ENCODE measurements around the gene INTS3.

The INTS3 gene

DNA sequence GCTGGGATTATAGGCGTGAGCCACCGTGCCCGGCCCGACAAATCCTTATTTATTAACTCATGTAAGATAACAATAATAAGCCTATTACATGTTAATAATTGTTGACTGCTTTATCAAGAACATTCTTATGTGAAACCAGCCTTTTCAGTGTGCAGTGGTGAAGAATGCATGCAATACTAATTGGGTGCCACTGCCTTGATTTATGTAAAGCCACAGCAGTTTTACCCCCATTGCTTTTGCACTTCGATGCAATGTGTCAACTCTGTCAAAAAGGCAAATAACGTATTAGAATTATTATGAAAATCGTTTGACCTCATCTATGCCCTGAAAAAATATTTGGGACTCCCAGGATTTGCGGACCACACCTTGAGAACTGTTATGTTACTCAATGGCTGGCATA is 31.1 kb upstream of the INTS3 start:
- no peak overlapping the region for H3K4me3 ChIP-seq (ENCODE audit: low read depth, low read length)
- TF ChIP-seq, protein P1, sequence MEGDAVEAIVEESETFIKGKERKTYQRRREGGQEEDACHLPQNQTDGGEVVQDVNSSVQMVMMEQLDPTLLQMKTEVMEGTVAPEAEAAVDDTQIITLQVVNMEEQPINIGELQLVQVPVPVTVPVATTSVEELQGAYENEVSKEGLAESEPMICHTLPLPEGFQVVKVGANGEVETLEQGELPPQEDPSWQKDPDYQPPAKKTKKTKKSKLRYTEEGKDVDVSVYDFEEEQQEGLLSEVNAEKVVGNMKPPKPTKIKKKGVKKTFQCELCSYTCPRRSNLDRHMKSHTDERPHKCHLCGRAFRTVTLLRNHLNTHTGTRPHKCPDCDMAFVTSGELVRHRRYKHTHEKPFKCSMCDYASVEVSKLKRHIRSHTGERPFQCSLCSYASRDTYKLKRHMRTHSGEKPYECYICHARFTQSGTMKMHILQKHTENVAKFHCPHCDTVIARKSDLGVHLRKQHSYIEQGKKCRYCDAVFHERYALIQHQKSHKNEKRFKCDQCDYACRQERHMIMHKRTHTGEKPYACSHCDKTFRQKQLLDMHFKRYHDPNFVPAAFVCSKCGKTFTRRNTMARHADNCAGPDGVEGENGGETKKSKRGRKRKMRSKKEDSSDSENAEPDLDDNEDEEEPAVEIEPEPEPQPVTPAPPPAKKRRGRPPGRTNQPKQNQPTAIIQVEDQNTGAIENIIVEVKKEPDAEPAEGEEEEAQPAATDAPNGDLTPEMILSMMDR (IDR thresholded peaks at IDR 0.05; ENCODE audit: borderline replicate concordance, insufficient read depth, low read depth, low read length), result no peak

GRCh38 chr1:153697191-153698019 is 30.4 kb upstream of the INTS3 start:
- TF ChIP-seq, protein P1 (IDR thresholded peaks at IDR 0.05; ENCODE audit: borderline replicate concordance, insufficient read depth, low read depth, low read length), result no peak
- no peak overlapping the region for H3K4me3 ChIP-seq (ENCODE audit: low read depth, low read length)

- TF ChIP-seq, protein P1 (IDR thresholded peaks at IDR 0.05; ENCODE audit: borderline replicate concordance, insufficient read depth, low read depth, low read length), result no peak
- H3K4me3 ChIP-seq (ENCODE audit: low read depth, low read length), result no peak overlapping the region
Observed at GRCh38 chr1:153698020-153698922, 29.6 kb upstream of the INTS3 start.

GRCh38 chr1:153698923-153699714 is 28.7 kb upstream of the INTS3 start:
- TF ChIP-seq, protein P1 (IDR thresholded peaks at IDR 0.05; ENCODE audit: borderline replicate concordance, insufficient read depth, low read depth, low read length), result no peak
- H3K4me3 ChIP-seq (ENCODE audit: low read depth, low read length), result no peak overlapping the region

DNA sequence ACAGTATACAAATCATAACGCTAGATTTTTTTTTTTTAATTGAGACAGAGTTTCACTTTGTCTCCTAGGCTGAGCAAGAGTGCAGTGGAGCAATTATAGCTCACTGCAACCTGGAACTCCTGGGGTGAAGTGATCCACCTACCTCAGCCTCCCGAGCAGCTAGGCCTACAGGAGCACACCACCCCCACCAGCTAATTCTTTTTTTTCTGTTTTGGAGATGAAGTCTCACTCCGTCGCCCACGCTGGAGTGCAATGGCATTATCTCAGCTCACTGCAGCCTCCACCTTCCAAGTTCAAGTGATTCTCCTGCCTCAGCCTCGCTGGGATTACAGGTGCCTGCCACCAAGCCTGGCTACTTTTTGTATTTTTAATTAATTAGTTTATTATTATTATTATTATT is 28.1 kb upstream of the INTS3 start:
- TF ChIP-seq, protein P1 (IDR thresholded peaks at IDR 0.05; ENCODE audit: borderline replicate concordance, insufficient read depth, low read depth, low read length), result no peak

DNA sequence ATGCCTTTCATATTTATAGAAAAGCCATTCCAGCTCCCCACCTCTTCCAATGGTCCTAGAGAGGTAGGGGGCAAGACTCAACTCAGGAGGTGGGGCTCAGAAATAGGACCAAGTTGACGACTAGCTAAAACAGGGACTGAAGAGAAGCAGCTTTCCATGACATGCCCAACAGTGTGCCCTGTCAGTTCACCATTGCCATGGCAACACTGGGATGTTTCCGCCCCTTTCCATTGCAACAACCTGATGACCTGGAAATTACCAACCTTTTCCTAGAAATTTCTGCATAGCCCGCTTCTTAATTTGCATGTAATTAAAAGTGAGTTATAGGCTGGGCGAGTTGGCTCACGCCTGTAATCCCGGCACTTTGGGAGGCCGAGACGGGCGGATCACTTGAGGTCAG is 22.4 kb upstream of the INTS3 start:
- no peak overlapping the region for H3K4me3 ChIP-seq (ENCODE audit: low read depth, low read length)
- TF ChIP-seq, protein P1 (IDR thresholded peaks at IDR 0.05; ENCODE audit: borderline replicate concordance, insufficient read depth, low read depth, low read length), result no peak

More for the DNA sequence above, 28.1 kb upstream of the INTS3 start:
- no peak overlapping the region for H3K4me3 ChIP-seq (ENCODE audit: low read depth, low read length)

Data from GM12875 (cell line).